Peyer's patch (tissue), 4 donors: Measurements from ENCODE around the gene DCST1.

Experiments
- CTCF ChIP-seq, 6 experiments: fragments of 450-650 bp in 4 of 6; fragments of 200-600 bp in 2 of 6; sonication (generic) in 1 of 6; IDR thresholded peaks; one replicate each; pipeline ENCODE4 v1.5.1; 2017 to 2019; ENCODE audit warnings: antibody characterized with exemption in 6 of 6, mild to moderate bottlenecking in 3 of 6, moderate library complexity in 1 of 6
- POLR2A ChIP-seq, 2 donors: fragments of 450-650 bp; IDR thresholded peaks; one replicate each; pipeline ENCODE4 v1.5.1; 2017; ENCODE audit warnings: antibody characterized with exemption in 2 of 2, mild to moderate bottlenecking in 2 of 2, moderate library complexity in 2 of 2

DNA sequence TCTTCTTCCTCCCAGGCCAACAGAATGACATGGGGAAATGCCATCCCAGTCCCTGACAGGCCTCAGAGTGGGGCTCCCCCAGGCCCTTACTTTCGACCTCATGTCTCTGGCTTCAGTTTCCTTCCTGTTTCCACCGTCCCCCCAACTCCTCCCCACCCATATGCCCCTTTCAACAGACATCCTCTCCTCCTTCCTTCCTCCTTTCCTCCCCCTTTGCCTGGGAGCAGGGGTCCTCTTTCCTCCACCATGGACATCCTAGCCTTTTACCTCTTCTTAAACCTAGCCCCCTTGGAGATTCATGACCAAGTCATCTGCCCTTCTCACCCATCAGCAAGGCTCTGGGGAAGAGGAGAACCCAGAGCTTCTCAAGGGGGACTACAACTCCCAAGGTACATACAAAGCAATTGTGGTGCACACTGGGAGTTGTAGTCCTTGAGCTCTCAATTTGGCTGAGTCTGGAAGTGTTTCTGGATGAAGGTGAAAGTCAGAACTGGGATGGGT is 27.0 kb upstream of the DCST1 start:
- TF ChIP-seq CTCF (IDR thresholded peaks at IDR 0.05) (no peak), POLR2A (IDR thresholded peaks at IDR 0.05) (no peak)
